IPS-15b (cell line): ENCODE results near the gene FXR2.

Experiments
- H3K27me3 ChIP-seq: one replicate; pipeline ENCODE4 v1.6.1; 2013; ENCODE audit warnings: low read length; ENCODE audit not compliant: control insufficient read depth, insufficient read depth
- H3K36me3 ChIP-seq: one replicate; pipeline ENCODE4 v1.6.1; 2013; ENCODE audit warnings: low read length; ENCODE audit not compliant: control insufficient read depth, insufficient read depth
- H3K4me1 ChIP-seq: one replicate; pipeline ENCODE4 v1.6.1; 2013; ENCODE audit warnings: mild to moderate bottlenecking, low read length; ENCODE audit not compliant: control insufficient read depth, insufficient read depth
- H3K4me3 ChIP-seq: one replicate; pipeline ENCODE4 v1.5.1; 2013; ENCODE audit warnings: low read depth, low read length
- H3K9ac ChIP-seq: one replicate; pipeline ENCODE4 v1.6.1; 2013; ENCODE audit warnings: low read depth, mild to moderate bottlenecking, low read length
- H3K9me3 ChIP-seq: one replicate; pipeline ENCODE4 v1.6.1; 2013; ENCODE audit warnings: mild to moderate bottlenecking, low read length; ENCODE audit not compliant: control insufficient read depth, insufficient read depth

The FXR2 gene

GRCh38 chr17:7559320-7560171, 55.2 kb downstream of the FXR2 start:
- no peaks in the 10 kb centered on the region for H3K27me3 ChIP-seq
- peak overlapping the region; percentile 94 for H3K4me3 ChIP-seq
- no peaks in the 10 kb centered on the region for H3K9me3 ChIP-seq
- H3K9ac ChIP-seq = peak overlapping the region; percentile 51
- H3K4me1 ChIP-seq = peaks cover 22% of the 10 kb centered on the region
- peaks cover 14% of the 10 kb centered on the region for H3K36me3 ChIP-seq

GRCh38 chr17:7558544-7559319, 56.0 kb downstream of the FXR2 start, which contains the start of gene TNFSF13:
Gene TNFSF13 (plus strand): TSS chr17:7558750. CDS start chr17:7559040, 290 bp downstream.
- H3K9me3 ChIP-seq = no peaks in the 10 kb centered on the region
- H3K36me3 ChIP-seq = peaks cover 7% of the 10 kb centered on the region
- no peaks in the 10 kb centered on the region for H3K27me3 ChIP-seq
- peak within 1 kb of the TSS; percentile 41 for H3K9ac ChIP-seq
- peak within 1 kb of the TSS; percentile 45 for H3K4me3 ChIP-seq
- peaks cover 22% of the 10 kb centered on the region for H3K4me1 ChIP-seq

- peak overlapping the region; percentile 41 for H3K9ac ChIP-seq
These were observed 56.7 kb downstream of the FXR2 start for GRCh38 chr17:7557775-7558543.

GRCh38 chr17:7557147-7557764, 57.4 kb downstream of the FXR2 start:
- Histone ChIP-seq H3K9me3 (no peaks in the 10 kb centered on the region), H3K9ac (peak overlapping the region; percentile 37), H3K4me1 (peaks cover 22% of the 10 kb centered on the region), H3K4me3 (peak overlapping the region; percentile 45), H3K36me3 (no peaks in the 10 kb centered on the region), H3K27me3 (no peaks in the 10 kb centered on the region)

More at GRCh38 chr17:7557775-7558543, 56.7 kb downstream of the FXR2 start:
- Histone ChIP-seq H3K27me3 (no peaks in the 10 kb centered on the region), H3K9me3 (no peaks in the 10 kb centered on the region), H3K36me3 (no peaks in the 10 kb centered on the region), H3K4me1 (peaks cover 22% of the 10 kb centered on the region), H3K4me3 (peak overlapping the region; percentile 45)

GRCh38 chr17:7556627-7557026, 58.1 kb downstream of the FXR2 start:
- Histone ChIP-seq H3K4me3 (no peak overlapping the region), H3K9me3 (no peaks in the 10 kb centered on the region), H3K9ac (no peak overlapping the region), H3K27me3 (no peaks in the 10 kb centered on the region), H3K4me1 (peaks cover 22% of the 10 kb centered on the region), H3K36me3 (no peaks in the 10 kb centered on the region)

GRCh38 chr17:7555320-7555948, 59.3 kb downstream of the FXR2 start:
- H3K4me1 ChIP-seq = peaks cover 18% of the 10 kb centered on the region
- no peaks in the 10 kb centered on the region for H3K27me3 ChIP-seq
- H3K9ac ChIP-seq = no peak overlapping the region
- H3K9me3 ChIP-seq = no peaks in the 10 kb centered on the region
- no peaks in the 10 kb centered on the region for H3K36me3 ChIP-seq
- H3K4me3 ChIP-seq = no peak overlapping the region

GRCh38 chr17:7553356-7553755, 61.3 kb downstream of the FXR2 start:
- Histone ChIP-seq H3K27me3 (peaks cover 5% of the 10 kb centered on the region), H3K9ac (no peak overlapping the region), H3K36me3 (no peaks in the 10 kb centered on the region), H3K4me3 (no peak overlapping the region), H3K4me1 (peaks cover 8% of the 10 kb centered on the region), H3K9me3 (no peaks in the 10 kb centered on the region)

- H3K27me3 ChIP-seq = peaks cover 5% of the 10 kb centered on the region
- no peak overlapping the region for H3K4me3 ChIP-seq
- H3K9me3 ChIP-seq = no peaks in the 10 kb centered on the region
- H3K4me1 ChIP-seq = peaks cover 7% of the 10 kb centered on the region
- no peaks in the 10 kb centered on the region for H3K36me3 ChIP-seq
- no peak overlapping the region for H3K9ac ChIP-seq
These were observed 62.1 kb downstream of the FXR2 start for GRCh38 chr17:7552621-7553051.

GRCh38 chr17:7551396-7551795, 63.3 kb downstream of the FXR2 start:
- Histone ChIP-seq H3K9ac (no peak overlapping the region), H3K27me3 (peaks cover 5% of the 10 kb centered on the region), H3K9me3 (no peaks in the 10 kb centered on the region), H3K4me3 (no peak overlapping the region), H3K36me3 (no peaks in the 10 kb centered on the region), H3K4me1 (peaks cover 2% of the 10 kb centered on the region)

- Histone ChIP-seq H3K27me3 (peaks cover 5% of the 10 kb centered on the region), H3K9me3 (no peaks in the 10 kb centered on the region), H3K4me1 (no peaks in the 10 kb centered on the region), H3K9ac (no peak overlapping the region), H3K36me3 (no peaks in the 10 kb centered on the region), H3K4me3 (no peak overlapping the region)
These were observed 64.4 kb downstream of the FXR2 start for GRCh38 chr17:7550344-7550743.
